Endothelial cell of umbilical vein (primary cell): ENCODE data around the gene SYNGR3. TPM values are rescaled to one million over a fixed set of nuclear protein-coding genes. Genes with fewer than 3 reads are reported as not detected.
A peak's percentile ranks its signal among the peaks of the same experiment; 100 is the strongest.

Experiments used
- BruUV-seq: library from RNA; stranded (reverse); fragments of 400-500 nt; replicated peaks from 2 replicates; lab custom pipeline; 2021; lab: Mats Ljungman, UMichigan
- CTCF ChIA-PET: fragments of 300-600, 350-600 bp; sonication (Branson Sonifier 250); formaldehyde crosslinking; loops from one replicate; lab custom pipeline; 2021; ENCODE audit warnings: antibody characterized with exemption, inconsistent platforms; lab: Charles Lee
- POLR2A ChIA-PET: fragments of 300-600, 350-600 bp; sonication (Branson Sonifier 250); formaldehyde crosslinking; loops from one replicate; lab custom pipeline; 2021; ENCODE audit warnings: antibody characterized with exemption, inconsistent platforms; lab: Charles Lee
- DNase-seq: peaks from one replicate; pipeline ENCODE4 v3.0.0-alpha.2; 2011; ENCODE audit warnings: low read depth, low spot score
- FAIRE-seq: peaks from 2 replicates; lab custom pipeline; 2011; peaks lifted over from hg19 to GRCh38; lab: Jason Lieb, UNC
- H2AFZ ChIP-seq: 2 replicates; pipeline ENCODE4 v1.6.0; 2012; ENCODE audit warnings: low read depth, low read length, control low read depth, inconsistent platforms
- H3K27ac ChIP-seq: 2 replicates; pipeline ENCODE4 v1.5.1; 2011; ENCODE audit warnings: low read depth, mild to moderate bottlenecking, control low read depth, low read length, moderate library complexity; ENCODE audit not compliant: insufficient read depth
- H3K27me3 ChIP-seq, 2 experiments: 2 replicates each; pipeline versions ENCODE4 v1.6.0 to v1.6.1; 2011; ENCODE audit warnings: low read length in 2 of 2, mixed read lengths in 1 of 2; ENCODE audit not compliant: control insufficient read depth in 2 of 2, insufficient read depth in 2 of 2
- H3K36me3 ChIP-seq, 2 experiments: 2 replicates in 1 of 2; 3 replicates in 1 of 2; pipeline ENCODE4 v1.5.1; 2011; ENCODE audit warnings: low read length in 2 of 2, mild to moderate bottlenecking in 1 of 2, moderate library complexity in 1 of 2; ENCODE audit not compliant: control insufficient read depth in 2 of 2, insufficient read depth in 2 of 2; ENCODE audit errors: extremely low read depth in 1 of 2
- H3K4me1 ChIP-seq: 3 replicates; pipeline ENCODE4 v1.5.1; 2011; ENCODE audit warnings: mild to moderate bottlenecking, low read length; ENCODE audit not compliant: control insufficient read depth, insufficient read depth; ENCODE audit errors: extremely low read depth
- H3K4me2 ChIP-seq: 2 replicates; pipeline ENCODE4 v1.6.1; 2011; ENCODE audit warnings: low read length, control low read depth, mixed read lengths; ENCODE audit not compliant: insufficient read depth
- H3K4me3 ChIP-seq, 3 experiments: fragments of 200-600 bp in 1 of 3; sonication (generic), shearing (Covaris generic) in 1 of 3; replicated peaks in 1 of 3; 2 replicates each; pipeline ENCODE4 v1.5.1; 2011 to 2016; ENCODE audit warnings: control low read depth in 3 of 3, low read length in 3 of 3, mild to moderate bottlenecking in 2 of 3, inconsistent platforms in 1 of 3, low read depth in 1 of 3, moderate library complexity in 1 of 3; ENCODE audit not compliant: insufficient read depth in 1 of 3
- H3K79me2 ChIP-seq: 2 replicates; pipeline ENCODE4 v1.6.0; 2012; ENCODE audit warnings: low read length, inconsistent platforms; ENCODE audit not compliant: control insufficient read depth, insufficient read depth
- H3K9ac ChIP-seq: replicated peaks from 2 replicates; pipeline ENCODE3; 2011; ENCODE audit warnings: low read length, control low read depth; ENCODE audit not compliant: insufficient read depth; ENCODE audit errors: extremely low read depth
- H3K9me1 ChIP-seq: replicated peaks from 3 replicates; pipeline ENCODE4 v1.6.0; 2011; ENCODE audit warnings: mild to moderate bottlenecking, low read length; ENCODE audit not compliant: control insufficient read depth, insufficient read depth; ENCODE audit errors: extremely low read depth
- H3K9me3 ChIP-seq: replicated peaks from 2 replicates; pipeline ENCODE4 v1.5.1; 2012; ENCODE audit warnings: low read length, inconsistent platforms; ENCODE audit not compliant: control insufficient read depth, insufficient read depth
- H4K20me1 ChIP-seq: replicated peaks from 2 replicates; pipeline ENCODE3; 2011; ENCODE audit warnings: mild to moderate bottlenecking, low read length; ENCODE audit not compliant: control insufficient read depth, insufficient read depth; ENCODE audit errors: extremely low read depth
- CTCF ChIP-seq, 2 donors: IDR thresholded peaks; 1 replicate in 1 of 2; 2 replicates in 1 of 2; pipeline ENCODE4 v1.5.1; 2011; ENCODE audit warnings: low read length in 2 of 2, mild to moderate bottlenecking in 2 of 2, moderate library complexity in 2 of 2, control low read depth in 1 of 2, inconsistent platforms in 1 of 2, low read depth in 1 of 2; ENCODE audit not compliant: insufficient read depth in 1 of 2; ENCODE audit errors: extremely low read depth in 1 of 2
- EZH2 ChIP-seq: IDR thresholded peaks from 2 replicates; pipeline ENCODE4 v1.6.1; 2012; ENCODE audit warnings: borderline replicate concordance, low read depth, mild to moderate bottlenecking, moderate library complexity, low read length, inconsistent platforms; ENCODE audit not compliant: severe bottlenecking
- FOS ChIP-seq: IDR thresholded peaks from 2 replicates; pipeline ENCODE4 v1.6.1; 2011; ENCODE audit warnings: mild to moderate bottlenecking, low read length, moderate library complexity, borderline replicate concordance; ENCODE audit not compliant: insufficient read depth
- GATA2 ChIP-seq: IDR thresholded peaks from 2 replicates; pipeline ENCODE4 v1.7.0; 2011; ENCODE audit warnings: low read depth, mild to moderate bottlenecking, moderate library complexity, mixed read lengths, low read length; ENCODE audit not compliant: insufficient read length, insufficient read depth
- JUN ChIP-seq: IDR thresholded peaks from 2 replicates; pipeline ENCODE4 v1.6.1; 2011; ENCODE audit warnings: borderline replicate concordance, low read depth; ENCODE audit not compliant: insufficient read length, insufficient read depth
- MAX ChIP-seq: IDR thresholded peaks from 2 replicates; pipeline ENCODE4 v1.6.1; 2011; ENCODE audit not compliant: insufficient read depth, insufficient read length
- MYC ChIP-seq: IDR thresholded peaks from one replicate; pipeline ENCODE4 v1.6.1; 2011; ENCODE audit warnings: mild to moderate bottlenecking, low read depth, low read length
- POLR2A ChIP-seq: IDR thresholded peaks from 2 replicates; pipeline ENCODE4 v1.6.1; 2012; ENCODE audit warnings: low read depth, mild to moderate bottlenecking, control low read depth, low read length
- POLR2AphosphoS5 ChIP-seq: IDR thresholded peaks from 2 replicates; pipeline ENCODE4 v1.6.1; 2012; ENCODE audit warnings: low read depth, mild to moderate bottlenecking, control low read depth, low read length, moderate library complexity; ENCODE audit not compliant: insufficient read depth
- dilution Hi-C: fragments of 300-500 bp; cut with MboI; formaldehyde crosslinking; loops from one replicate; pipeline ENCODE4 v1.15.0; 2019; ENCODE audit warnings: low sequenced_read_pairs; ENCODE audit not compliant: extremely low pct_ligation_motif_present
- intact Hi-C: fragments of 100-400 bp; cut with micrococcal nuclease; formaldehyde crosslinking; loops from one replicate; pipeline ENCODE4 v1.10.0; 2022
- polyA plus RNA-seq, 4 experiments: library from polyadenylated mRNA; depleted of rRNA in 3 of 4; stranded (reverse) in 3 of 4; unstranded in 1 of 4; fragments of >200 nt; gene quantifications; 2 replicates each; pipeline versions ENCODE4 v1.2.1 to v1.2.3, GENCODE V29; 2011 to 2012; ENCODE audit warnings: missing spikeins in 1 of 4
- total RNA-seq: library from RNA; stranded (reverse); gene quantifications from 2 replicates; pipeline ENCODE4 v1.2.3, GENCODE V29; 2021

Gene SYNGR3
- total and polyA plus RNA-seq, 2 donors (not counting 3 experiments of a cell fraction or from before 2014, with no cell fraction given) = 0.95 to 1.4 TPM

- no peaks in the 10 kb centered on the region for H3K79me2 ChIP-seq
- H3K36me3 ChIP-seq = no peaks in the 10 kb centered on the region
- ChIA-PET CTCF (interaction anchor here (1.5 to 8.9 kb wide), 2 partner anchors 15 to 121 kb away, joined by 6 to 137 read pairs; no protein-coding TSS in a partner anchor), POLR2A (no interaction called here)
- no peaks in the 10 kb centered on the region for H3K9me1 ChIP-seq
- TF ChIP-seq JUN (no peak), POLR2AphosphoS5 (no peak), GATA2 (no peak), CTCF (IDR thresholded peaks at IDR 0.05; ENCODE audit: extremely low read depth in 1 of 2, insufficient read depth in 1 of 2, low read depth in 1 of 2, low read length in 2 of 2) (no peak), MAX (no peak), EZH2 (no peak), POLR2A (no peak), MYC (no peak), FOS (no peak)
- no TSS peak for BruUV-seq
- H3K27me3 ChIP-seq = peaks cover 4 to 11% of the 10 kb centered on the region in 2 experiments
- H3K27ac ChIP-seq = no peak within 1 kb of the TSS
- H4K20me1 ChIP-seq = no peaks in the 10 kb centered on the region
- FAIRE-seq = no peak
- H3K4me1 ChIP-seq = peaks cover 15% of the 10 kb centered on the region
- no peak within 1 kb of the TSS for H3K4me3 ChIP-seq
- intact Hi-C loops (no loop called here), dilution Hi-C loops (no loop called here)
- H2AFZ ChIP-seq = peak within 1 kb of the TSS; percentile 27
- H3K9me3 ChIP-seq = no peaks in the 10 kb centered on the region
- no peak within 1 kb of the TSS for H3K9ac ChIP-seq
- H3K4me2 ChIP-seq = peak within 1 kb of the TSS; percentile 8
- DNase-seq = no peak
These were observed 29.7 kb downstream of the SYNGR3 start, which contains the start of gene NPW for GRCh38 chr16:2019518-2019920. Gene NPW, plus strand, starts transcription at chr16:2019785.
